CD4-positive, alpha-beta T cell treated with Interleukin-17A for 4 hours (primary cell): Measurements from ENCODE around the gene CLK2.
"Not testable (repeated sequence)": the region's sequence is repeated elsewhere in the genome, so short reads cannot be mapped to it uniquely, and the experiment has no call there.

Experiments
- DNase-seq: peaks from one replicate; pipeline ENCODE4 v3.0.0-alpha.2; 2020; ENCODE audit warnings: mixed read lengths

The CLK2 gene

DNA sequence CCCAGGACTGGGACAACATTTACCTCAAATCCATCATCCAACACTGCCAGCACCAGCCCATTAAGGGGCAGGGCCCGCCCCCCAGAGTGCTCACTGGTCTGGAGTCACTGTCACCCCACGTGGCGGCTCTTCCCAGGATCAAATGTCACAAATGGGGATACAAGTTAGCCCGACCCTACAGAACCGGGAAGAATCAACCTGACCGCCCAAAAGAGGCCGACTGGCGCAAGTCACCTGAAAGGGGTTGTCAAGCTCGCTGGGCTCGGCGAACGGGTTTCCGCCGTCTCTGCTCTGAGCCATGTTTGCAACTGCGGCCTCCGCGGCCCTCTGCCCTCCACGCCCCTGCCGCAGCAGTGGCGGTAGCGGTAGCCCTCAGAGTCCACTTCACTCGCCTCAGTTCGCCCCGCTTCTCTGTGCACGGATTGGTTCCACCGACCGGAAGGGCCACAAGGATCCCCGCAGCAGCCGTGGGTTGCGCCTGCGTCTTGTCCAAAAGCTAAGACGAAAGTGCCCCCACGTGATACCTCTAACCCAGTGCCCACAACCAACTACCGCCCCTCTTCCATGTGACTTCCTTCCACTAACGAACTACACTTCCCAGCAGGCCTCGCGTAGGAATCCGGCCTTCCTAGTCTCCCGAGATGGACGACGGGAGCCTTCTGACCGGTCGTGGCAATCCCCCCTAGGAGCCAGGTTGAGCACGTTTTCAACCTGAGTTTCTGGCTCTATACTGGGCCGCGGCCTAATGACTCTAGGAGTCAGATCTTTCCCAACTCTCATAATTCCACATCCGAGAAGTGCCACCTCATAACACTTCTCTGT lies 11.2 kb downstream of the CLK2 start, which contains the start of gene SCAMP3:
Gene SCAMP3 (minus strand): TSS at position 509 of the 822 bp plus-strand sequence. CDS start 209 bp downstream, at position 300.
- peak; percentile 88 for DNase-seq

GRCh38 chr1:155261493-155261851 lies 11.8 kb downstream of the CLK2 start:
- peak; percentile 13 for DNase-seq

DNA sequence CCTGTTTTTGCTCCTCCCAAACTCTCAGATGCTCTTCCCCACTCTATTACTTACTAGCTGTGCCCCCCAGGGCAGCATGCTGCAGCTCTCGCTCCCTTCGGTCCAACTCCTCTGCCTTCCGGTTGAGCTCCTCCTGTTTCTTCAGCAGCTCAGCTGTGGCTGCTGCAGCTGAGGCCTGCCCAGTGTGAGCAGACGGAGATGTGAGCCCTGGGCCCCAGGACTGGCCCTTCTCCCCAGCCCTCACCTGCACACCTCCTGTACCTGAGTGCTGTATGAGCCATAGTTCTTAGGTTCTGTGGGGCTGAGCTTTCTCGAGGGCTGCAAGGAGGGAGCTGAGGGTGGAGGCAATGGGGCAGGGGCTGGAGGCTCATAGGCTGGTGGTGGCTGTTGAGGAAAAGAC lies 13.0 kb downstream of the CLK2 start:
- no peak for DNase-seq

DNA sequence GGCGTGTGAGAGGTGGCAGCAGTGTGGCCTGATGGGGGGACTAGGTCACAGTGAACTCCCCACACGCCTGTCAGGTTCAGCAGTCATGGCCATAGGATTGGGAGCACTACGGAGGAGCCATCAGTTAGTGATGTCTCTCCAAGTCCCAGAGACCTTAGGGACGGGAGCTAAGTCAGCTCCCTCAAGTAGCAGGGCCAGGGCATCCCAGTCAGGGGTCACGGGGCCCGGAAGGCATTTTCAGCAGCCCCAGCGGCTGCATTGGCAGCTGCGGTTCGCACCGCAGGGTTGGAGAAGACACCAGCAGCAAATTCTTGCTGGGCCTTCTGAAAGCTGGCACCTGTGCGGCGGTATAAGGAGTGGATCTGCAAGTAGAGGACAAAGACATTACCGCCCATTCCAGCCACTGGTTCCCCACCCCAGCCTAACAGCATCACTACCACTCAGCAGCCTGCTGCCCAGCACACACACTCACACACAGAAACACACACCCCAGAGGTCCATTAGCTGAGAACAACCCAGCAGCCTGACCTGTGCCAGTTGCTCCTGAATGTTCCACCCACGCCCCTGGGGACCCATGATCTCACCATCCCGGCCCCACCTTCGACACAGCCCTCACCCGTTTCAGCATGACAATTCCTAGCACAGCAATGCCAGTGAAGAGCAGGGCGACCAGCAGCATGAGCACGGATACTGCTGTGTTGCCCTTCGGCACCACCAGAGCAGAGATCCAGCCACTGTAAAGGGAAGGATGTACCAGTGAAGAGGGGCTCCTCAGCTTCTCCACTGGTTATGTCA lies 17.0 kb downstream of the CLK2 start:
- no peak for DNase-seq

- peak; percentile 84 for DNase-seq
These were observed 17.9 kb downstream of the CLK2 start, which contains the start of gene ENTREP3 for GRCh38 chr1:155255243-155256007. Gene ENTREP3, minus strand, starts transcription at chr1:155255483. Its CDS starts 606 bp downstream, at chr1:155254877.

GRCh38 chr1:155254714-155255242 lies 18.5 kb downstream of the CLK2 start:
- no peak for DNase-seq

DNA sequence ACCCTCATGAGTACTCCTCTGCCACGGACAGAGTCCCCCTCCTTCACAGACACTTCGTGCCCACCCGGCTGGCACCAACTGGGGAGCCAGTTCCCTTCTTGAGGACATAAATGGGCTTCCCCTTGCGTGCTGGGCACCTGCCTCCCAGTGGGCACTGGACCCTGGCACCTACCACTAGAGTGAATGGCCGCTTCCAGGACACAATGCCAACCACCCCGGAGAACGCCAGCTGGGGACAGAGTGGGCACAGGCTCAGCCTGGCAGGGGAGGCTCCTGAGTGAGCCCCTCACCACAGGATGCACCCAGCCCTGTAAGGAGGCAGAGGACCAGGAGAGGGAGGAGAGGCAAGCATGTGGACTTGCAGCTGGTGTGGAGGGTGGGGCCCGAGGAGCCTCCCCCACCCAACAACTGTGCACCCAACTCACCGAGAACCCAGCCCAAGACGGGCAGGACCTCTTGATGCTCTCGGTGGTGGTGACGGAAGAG lies 19.0 kb downstream of the CLK2 start:
- DNase-seq = no peak

DNA sequence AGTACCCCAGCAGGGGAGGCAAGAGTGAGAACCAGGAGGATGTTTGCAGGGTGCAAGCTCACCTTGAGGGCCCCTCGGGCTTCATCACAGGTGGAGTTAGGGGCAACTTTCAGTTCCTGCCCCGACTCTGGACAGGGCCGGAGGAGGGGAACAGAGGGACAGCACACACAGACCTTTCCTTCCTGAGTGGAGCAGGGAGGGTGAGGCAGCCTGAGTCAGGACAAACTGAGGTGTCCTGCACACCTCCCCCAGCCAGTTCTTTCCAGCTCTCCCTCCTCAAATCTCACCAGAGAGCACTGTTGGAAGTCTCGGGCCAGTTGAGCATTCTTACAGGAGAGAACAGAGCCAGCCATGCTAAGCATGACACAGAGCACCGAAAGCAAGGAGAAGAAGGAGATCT lies 19.5 kb downstream of the CLK2 start:
- no peak for DNase-seq

- no peak for DNase-seq
These were observed 20.1 kb downstream of the CLK2 start for GRCh38 chr1:155253208-155253607.

- DNase-seq = no peak
These were observed 21.7 kb downstream of the CLK2 start for GRCh38 chr1:155251566-155251965.

GRCh38 chr1:155250633-155251449 lies 22.5 kb downstream of the CLK2 start:
- DNase-seq = peak; percentile 98

DNA sequence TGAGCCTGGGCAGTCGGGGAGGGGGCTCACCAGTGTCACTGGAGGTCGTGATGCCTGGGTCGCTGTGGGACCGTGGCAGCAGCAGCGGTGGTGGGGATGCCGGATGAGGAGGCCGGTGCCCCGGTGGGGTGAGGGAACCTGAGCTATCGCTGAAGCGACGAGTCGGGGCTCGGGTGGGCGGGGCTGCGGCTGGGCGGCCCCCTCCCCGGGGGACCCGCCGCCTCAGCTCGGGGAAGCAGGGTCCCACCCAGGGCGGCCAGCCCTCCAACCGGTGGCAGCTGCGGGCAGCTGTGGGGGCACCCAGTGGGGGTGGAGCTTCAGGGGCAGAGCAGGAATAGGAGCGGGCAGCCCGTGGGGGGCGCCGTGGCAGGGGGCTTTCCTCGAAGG lies 23.1 kb downstream of the CLK2 start:
- DNase-seq = no peak

DNA sequence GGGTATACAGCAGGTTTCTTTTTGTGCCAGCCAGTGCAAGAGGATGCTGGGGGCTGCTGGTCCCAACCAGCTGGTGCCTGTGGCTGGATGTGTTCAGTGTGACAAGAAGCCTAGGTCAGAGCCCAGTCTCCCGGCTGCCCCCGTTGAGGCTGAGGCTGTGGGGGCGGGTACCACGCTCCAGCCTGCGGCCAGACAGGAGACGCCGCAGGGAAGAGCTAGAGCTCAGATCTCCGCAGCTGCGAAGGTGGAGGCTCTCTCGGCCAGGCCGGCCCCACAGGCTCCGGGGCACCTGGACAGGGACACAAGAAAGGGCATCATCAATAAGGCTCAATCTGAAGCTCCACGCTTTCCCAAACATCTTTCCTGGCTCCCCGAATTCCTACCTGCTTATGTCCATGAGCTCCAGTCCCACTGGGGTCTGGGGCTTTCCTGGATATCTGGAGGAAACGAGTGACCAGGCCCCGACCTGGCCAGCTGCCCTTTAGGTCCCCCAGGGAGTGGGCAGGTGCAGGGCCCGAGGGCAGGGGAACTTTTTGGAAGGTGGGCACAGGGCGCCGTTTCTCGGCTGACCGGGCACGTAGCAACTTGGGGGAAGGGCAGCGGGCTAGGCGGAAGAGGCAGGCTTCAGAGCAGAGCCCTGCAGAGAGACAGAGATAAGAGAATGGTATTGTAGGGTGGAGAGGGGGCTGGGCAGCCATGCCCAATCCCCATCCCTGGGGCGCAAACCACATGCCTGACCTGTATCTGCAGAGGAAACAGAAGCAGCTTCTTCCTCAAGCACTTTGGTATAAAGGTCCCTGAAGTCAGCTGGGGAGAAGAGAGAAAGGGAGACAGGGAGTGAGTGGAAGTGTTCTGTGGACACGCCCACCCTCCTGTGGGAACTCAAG lies 25.4 kb downstream of the CLK2 start:
- DNase-seq = no peak

- not testable (repeated sequence) for DNase-seq
These were observed 26.5 kb downstream of the CLK2 start for GRCh38 chr1:155246796-155247195.

DNA sequence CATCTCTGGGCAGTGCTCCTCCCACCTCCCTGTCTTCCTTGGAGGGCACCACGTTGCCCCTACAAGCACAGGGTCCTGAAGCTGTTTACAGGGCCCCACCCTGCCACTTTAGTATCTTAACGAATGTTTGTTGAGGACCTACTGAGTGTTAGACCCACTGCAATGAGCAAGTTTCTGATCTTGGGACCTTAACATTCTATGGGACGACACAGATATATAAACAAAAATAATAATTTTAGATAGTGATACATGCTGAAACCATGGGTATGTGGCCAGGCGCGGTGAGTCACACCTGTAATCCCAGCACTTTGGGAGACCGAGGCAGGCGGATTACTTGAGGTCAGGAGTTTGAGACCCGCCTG lies 28.2 kb downstream of the CLK2 start:
- DNase-seq = no peak

- DNase-seq = peak; percentile 95
These were observed 28.7 kb downstream of the CLK2 start for GRCh38 chr1:155244368-155245162.

DNA sequence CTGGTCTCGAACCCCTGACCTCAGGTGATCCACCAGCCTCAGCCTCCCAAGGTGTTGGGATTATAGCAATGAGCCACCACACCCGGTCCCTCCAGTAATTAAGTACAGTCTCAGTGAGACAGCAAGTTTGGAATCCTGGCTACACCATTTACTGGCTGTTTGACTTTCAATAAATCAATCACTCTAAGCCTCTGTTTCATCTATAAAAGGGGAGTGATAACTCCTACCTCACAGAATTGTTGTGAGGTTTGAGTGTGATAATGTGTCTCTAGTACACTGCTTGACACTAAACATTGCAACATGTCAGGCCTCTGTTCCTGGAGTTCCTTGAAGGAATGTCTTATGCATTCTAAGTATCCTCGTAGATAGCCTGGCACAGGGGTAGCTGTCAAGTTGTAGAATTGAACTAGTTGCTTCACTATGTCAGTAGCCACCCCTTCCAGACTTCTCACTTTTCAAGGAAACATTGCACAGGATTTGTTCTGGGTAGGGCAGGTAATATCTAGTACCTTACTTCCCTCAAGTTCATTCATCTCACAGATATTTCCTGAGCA lies 30.4 kb downstream of the CLK2 start:
- no peak for DNase-seq

- DNase-seq = no peak
These were observed 31.5 kb downstream of the CLK2 start for GRCh38 chr1:155241841-155242264.

DNA sequence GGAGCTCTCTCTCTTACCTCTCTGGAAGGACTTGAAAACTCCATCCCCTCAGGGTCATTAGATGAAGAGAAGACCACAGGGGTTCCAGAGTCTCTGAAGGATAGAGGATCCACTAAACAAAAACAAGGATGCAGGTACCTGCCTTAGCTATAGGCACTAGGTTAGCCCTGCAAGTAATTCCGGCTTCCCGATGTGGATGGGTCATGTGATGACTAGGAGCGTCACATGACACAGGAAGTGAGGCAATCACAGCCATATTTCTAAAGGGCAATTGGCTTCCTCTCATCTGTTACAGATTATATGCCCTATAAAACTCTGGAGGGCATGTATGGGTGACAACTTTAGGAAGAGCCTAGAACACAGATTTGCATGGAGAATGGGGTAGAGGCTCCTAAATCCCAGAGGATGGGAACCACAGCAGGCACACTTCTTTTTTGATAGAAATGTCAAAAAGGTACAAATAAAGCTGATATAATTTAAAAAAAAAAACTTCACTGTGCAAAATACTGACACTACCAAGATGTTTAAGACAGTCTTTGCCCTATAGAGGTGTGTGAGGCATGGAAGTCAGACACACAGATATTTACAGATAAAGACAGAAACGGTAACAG lies 32.1 kb downstream of the CLK2 start:
- peak; percentile 75 for DNase-seq
